Uterus (tissue), 2 donors: ENCODE results near the gene TRIOBP.

ENCODE experiments used
- POLR2A ChIP-seq, 2 donors: fragments of 450-650 bp; IDR thresholded peaks; one replicate each; pipeline ENCODE4 v1.6.1; 2016; ENCODE audit warnings: antibody characterized with exemption in 2 of 2, mild to moderate bottlenecking in 1 of 2, moderate library complexity in 1 of 2
- TF ChIP-seq, protein P1 (sequence below), 4 experiments: fragments of 200-600 bp in 2 of 4; fragments of 450-650 bp in 2 of 4; sonication (generic) in 2 of 4; IDR thresholded peaks; one replicate each; pipeline ENCODE4 v1.5.1; 2016 to 2019; ENCODE audit warnings: antibody characterized with exemption in 4 of 4, mild to moderate bottlenecking in 2 of 4, moderate library complexity in 1 of 4

DNA sequence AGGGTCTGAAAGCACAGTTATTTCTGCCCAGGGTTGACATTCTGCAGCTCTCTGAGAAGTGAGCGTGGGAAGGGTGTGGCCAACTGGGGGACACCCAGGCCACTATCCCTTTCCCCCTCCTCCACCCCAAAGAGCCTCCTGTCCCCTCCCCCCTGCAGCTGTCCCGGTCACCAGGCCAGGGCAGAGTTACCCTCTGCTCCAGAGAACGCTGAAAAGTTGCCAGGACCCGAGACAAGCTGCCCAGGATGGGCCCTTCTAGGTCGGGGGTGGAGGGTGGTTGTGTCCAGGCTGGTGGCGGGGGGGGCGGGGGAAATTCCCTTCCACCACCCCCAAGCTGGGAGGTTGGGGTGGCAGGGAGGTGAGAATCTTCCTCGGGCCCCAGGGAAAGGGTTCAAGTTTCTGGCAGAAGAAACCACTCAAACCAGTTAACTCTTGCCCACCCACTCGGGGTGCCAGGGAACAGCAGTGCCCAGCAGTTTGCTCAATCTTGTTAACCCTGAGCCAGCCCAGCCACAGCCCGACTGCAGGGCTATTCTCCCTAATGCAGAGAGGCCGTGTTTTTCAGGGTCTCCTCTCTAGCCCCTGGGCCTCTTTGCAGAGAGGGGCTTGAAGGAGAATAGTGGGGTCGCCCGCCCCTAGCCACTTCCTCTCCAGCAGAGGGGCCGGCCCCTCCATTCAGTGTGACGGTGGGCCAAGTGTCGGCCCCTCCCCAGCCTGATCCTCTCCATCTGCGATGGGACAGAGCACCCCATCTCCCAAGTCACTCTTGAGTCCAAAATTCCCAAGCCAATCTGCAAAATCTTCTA is 20.7 kb upstream of the TRIOBP start:
- TF ChIP-seq, protein P1, sequence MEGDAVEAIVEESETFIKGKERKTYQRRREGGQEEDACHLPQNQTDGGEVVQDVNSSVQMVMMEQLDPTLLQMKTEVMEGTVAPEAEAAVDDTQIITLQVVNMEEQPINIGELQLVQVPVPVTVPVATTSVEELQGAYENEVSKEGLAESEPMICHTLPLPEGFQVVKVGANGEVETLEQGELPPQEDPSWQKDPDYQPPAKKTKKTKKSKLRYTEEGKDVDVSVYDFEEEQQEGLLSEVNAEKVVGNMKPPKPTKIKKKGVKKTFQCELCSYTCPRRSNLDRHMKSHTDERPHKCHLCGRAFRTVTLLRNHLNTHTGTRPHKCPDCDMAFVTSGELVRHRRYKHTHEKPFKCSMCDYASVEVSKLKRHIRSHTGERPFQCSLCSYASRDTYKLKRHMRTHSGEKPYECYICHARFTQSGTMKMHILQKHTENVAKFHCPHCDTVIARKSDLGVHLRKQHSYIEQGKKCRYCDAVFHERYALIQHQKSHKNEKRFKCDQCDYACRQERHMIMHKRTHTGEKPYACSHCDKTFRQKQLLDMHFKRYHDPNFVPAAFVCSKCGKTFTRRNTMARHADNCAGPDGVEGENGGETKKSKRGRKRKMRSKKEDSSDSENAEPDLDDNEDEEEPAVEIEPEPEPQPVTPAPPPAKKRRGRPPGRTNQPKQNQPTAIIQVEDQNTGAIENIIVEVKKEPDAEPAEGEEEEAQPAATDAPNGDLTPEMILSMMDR (IDR thresholded peaks at IDR 0.05): no peak
- TF ChIP-seq POLR2A (IDR thresholded peaks at IDR 0.05): no peak
